ENCODE measurements around the gene CCDC12.

Gene CCDC12
- 47.3 to 56.6 reads per million in 2 donors for total RNA-seq

DNA sequence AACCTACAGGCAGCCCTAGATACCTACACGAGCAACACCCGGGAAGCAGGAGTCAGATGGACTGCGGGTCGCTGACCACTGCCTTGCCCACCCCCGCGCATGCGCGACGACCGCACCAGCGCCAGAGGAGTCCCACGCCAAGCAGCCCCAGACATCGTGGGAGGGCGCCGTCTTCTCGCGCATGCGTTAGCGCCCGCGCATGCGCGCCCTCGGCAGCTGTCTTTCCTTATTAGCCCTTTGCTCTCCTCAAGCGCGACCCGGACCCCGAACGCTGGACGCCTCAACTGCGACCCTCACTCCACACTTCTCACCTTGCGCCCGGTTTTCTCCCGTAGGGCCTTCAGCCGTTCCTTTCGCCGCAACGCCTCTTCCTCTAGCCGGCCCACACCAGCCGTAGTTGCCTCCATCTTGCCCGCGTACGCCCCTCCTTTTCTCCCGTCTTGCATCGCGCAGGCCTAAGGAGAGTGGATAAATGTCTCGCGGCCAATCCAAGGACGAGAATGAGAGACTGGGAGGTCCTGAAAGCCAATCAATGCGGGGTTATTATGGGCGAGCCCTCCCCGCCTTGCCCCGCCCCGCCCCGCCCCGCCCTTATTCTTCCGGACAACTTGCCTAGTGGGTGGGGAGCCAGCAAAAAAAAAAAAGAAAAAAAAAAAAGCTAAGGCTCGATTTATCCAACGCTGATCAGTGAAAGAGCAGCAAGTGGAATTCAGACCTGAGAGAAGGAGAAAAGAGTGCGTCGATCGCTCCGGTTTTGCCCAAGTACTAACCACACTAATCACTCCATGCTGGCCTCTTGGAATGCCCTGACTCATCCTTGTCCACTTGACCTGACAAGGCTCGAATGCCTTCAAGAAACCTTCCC lies at the start of gene CCDC12:
Gene CCDC12, minus strand, starts transcription at position 420 of the 865 bp plus-strand sequence. Its CDS starts 13 bp downstream, at position 407.
- DNase-seq, result peak; percentile 70

DNA sequence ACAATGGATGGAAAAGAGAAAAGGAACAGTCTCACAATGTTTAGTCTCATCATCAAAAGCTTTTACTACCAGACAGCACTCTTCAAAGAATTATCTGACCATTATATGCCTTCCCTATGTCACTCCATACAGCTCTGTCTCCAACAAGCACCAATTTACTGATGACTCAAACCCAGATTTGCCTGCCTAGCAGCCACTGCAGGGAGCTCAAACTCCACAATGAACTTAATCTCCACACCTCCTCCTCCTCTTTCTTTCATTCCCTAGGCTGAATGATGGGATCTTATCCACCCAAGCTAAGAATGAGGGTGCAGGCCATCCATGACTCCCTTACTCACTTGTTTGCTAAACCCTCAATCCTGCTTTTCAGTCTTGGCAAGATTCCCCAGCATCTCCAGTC lies 48.4 kb upstream of the CCDC12 start:
- DNase-seq, result no peak

DNA sequence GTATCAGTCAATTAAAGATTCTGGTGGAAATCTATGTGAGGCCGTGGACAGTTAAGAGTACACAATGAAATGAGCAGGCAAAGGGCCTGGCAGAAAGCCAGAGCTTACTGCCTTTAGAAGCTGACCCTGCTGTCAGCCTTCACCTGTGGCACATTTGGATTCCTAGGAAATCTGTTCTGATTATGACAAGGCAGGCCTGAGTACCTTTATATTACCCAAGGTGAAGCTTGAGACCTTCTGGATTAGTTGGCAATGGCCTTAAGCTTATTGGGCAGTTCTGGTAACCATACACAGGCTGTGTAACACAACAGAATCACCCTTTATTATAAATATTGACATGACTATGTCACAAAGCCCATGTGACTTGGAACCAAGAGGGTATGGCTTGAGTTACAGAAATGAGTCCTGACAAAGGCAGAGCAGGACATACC lies 46.1 kb upstream of the CCDC12 start:
- no peak for DNase-seq

DNA sequence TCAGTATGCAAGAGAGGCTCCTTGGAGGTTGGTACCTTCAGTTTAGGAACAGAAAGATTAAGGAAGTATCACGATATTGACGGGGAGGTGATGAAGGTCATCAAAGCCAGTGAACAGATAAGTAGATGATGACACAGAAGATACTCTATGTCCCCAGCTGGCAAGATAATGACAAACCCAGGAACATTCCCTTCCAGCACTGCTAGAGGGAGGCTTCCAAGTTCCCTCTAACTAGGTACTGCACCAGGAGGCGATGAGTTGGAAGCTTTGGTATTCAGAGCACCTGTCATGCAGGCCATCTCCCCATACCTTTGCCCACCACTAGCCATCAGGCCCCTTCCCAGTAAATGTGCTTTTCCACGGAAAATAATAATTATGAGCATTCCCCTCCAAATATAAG lies 43.8 kb upstream of the CCDC12 start:
- DNase-seq, result no peak

DNA sequence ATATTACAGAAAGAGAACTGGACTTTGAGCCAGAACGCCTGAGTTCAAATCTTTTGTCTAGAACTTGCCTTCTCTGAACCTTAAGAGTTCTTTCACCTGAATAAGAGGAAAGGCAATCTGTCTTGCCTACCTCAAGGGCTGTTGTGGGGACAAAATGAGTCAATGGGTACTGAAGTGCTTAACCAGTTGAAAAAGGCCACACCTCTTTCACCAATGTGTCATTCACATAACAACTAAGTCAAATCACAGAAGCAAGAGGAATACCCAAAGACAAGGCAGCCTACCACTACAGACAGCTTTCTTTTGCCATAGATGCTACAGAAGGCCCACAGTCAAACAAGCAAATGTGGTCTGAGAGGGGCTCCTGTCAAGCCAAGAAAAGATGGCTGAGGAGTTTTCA lies 42.7 kb upstream of the CCDC12 start:
- no peak for DNase-seq

DNA sequence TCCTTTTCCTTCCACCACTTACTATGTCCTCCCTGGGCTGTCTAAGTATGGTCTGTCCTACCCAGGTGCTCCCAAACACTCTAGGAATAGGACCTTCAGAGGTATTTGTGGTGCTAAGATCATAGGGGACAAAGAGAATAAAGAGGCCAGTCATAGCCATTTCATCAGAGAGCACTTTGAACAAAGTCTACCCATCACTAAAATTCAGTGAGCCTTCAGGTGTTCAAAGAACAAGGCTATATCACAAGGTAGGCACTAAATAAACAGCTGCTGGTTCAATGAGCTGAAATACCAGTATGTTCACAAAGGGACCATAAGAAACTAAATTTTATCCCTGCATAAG lies 41.7 kb upstream of the CCDC12 start:
- DNase-seq, result no peak

DNA sequence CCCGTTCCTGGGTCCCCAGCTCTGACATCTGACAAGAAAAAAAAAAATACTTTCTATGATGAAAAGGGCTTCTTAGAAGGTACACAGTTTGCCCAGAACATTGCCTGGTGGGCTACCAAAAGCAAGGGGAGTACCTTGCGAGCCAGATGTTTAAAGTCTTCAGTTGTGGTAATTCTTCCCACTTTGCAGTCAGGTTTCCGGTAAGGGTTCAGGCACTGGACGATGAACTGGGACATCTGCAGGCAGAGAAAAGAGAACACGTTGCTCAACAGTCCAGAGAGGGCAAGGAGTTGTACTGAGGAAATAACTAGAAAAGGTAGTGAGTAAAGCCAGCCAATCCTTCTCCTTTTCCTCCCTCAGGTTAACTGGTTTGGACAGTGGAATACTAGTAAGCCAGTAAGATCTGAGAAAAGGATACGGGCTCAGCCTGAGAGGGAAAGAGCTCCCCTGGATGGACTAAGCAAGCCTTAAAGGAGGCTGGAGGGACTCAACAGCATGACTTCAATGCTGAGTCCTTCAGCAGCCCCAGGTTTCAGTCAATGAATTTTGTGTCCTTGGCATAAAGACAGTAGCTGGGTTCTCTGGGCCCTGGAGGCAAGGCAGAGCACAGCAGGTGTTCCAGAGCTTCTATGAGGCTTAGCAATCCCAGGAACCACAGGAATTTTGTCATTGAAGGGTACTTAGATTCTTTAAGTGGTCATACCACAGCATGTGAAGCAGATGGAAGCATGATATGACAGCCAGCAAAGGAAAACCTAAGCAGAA lies 41.1 kb upstream of the CCDC12 start:
- DNase-seq, result no peak

DNA sequence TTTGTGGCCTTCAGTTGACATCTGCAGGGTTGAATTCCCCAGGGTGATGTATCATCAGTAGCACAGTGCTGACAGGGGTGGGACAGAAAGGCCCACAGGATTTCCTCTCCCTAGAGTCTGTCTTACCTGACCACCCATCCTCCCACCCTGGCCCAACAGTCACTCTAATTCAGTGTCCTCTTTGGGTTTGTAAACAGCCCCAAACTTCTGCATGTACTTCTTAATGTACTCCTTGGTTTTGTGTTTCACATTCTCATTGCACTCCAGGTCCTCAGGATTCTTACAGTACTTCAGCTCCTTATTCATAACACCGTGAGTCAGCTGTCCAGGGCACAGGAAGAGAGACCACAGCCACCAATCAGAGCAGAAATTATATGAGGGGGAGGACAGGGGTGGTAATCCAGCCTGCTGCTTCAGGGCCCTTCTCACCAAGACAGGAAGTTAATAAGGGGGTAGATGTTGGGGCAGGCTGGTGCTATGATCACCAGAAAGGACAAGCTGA lies 40.4 kb upstream of the CCDC12 start:
- no peak for DNase-seq

DNA sequence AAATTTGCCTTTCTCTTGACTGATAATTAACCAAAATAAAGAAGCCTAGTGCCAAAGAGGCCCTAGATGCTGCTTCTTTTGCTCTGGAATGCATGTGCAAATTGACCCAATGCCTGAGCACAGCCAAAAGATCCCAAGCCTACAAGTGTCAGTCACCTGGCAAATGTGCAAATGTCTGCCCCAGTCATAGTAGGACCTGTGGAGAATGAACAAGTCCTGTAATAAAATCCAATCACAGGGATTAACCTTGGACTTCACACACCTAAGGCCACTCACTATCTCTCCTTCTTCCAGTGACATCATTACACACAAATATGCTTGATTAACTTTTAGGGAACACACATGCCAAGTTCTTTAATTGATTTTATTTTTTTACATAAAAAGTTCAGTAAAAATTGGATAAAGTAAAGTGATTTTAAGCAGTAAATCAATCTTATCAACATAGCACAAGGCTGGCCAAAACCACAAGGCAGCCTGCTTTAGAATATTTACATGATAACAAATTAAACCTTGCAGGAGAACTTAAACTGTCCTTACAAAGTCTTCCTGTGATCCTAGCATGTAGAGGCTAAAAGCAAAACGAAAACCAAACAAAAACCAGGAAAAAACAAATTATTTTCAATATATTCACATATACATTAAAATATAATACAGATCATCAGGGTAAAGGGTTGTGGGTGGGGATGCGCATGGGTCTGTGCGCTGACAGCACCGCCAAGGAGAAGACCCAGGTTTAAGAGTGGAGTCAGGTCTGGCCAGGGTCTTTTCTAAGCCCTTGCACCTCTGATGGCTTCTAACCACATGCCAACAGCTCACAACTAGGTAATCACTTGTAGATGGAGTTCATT lies 39.8 kb upstream of the CCDC12 start:
- no peak for DNase-seq

DNA sequence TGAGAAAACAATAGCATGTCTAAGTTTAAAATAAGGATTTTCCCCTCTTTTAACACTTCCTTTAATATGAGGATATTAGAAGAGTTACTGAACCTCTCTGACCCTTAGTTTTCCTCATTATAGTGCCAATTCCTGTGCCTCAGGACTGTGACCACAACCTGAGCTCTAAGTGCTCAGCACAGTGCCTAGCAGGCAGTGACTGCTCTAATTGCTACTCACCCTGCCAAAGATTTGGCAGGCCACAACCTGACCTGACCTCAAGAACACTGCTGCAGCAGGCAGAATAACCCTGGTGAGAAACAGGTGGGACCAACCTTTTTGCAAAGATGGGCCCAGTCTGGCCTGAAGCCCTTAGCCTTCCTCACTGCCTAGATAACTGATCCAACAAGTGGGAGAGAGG lies 38.6 kb upstream of the CCDC12 start:
- no peak for DNase-seq

DNA sequence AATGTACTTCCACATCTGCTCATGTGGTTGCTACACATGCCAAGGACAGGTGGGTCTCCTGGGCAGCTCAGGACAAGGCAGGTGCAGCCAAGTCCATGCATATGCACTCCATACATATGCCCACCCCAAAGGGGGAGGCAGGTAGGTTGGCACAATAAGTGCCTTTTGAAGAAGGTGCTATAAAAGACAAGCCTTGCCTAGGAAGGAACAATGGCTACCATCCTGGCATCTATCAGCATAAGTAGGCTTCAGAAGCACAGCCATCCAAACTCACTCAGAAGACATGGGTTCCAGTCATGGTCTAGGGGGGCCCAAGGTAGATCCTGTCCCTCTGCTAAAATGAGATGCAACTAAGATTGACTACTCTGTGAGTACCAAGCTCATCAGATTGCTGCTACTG lies 37.5 kb upstream of the CCDC12 start:
- DNase-seq, result no peak

DNA sequence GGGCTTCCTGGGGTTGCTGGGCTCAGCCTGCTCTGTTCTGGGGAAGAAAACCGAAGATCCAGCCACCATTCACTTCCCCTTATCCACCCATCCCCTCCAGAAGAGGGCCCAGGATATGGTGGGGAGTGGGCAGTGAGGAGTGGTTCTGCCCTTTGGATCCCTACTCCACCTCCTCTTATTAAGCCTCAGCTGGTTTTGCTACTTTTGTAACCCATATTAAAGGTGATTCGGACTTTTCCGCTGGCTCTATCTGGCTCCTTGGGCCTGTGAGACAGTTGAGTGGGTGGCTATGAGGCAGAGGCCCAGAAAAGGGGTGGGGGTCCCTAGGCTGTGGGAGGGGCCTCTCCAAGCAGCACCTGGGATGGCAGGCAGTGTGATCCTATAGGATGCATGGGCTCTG lies 36.7 kb upstream of the CCDC12 start:
- no peak for DNase-seq

DNA sequence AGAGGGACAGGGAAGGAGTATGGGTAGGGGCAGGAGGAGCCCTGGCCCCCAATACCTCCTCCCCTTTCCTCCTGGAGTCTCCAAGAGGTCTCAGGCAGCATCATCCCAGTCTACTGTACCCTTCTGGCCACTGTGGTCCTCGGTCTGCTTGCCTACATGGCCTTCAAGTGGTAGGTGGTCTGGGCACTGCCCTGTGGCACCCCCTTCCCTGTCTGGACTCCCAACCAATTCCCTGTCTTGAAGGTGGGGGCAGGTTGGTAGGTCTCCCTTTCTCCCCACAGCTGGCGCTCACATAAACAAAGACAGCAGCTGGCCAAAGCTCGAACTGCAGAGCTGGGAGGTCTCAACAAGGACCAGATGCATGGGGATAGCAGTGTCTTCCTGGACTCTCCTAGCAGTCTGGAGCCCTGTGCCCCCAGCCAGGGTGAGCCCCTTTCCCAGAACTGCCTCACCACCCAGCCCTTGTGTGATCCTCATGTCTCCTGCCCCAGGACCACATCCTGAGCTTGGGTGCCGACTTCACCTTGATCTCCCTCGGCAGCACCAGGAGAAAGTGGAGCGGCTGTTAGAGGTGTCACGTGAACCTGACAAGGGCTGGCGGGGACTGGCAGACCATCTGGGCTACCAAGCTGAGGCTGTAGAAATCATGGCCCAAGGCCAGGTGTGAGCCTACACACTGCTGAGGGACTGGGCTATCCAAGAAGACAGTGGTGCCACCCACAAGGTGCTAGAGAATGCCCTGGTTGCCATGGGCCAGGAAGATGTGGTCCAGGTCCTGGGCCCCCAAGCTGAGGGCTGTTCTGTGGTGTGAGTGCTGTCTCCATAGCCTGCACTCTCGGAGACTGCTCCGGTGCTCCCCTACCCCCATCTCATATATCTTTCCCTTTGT lies 36.0 kb upstream of the CCDC12 start:
- no peak for DNase-seq

DNA sequence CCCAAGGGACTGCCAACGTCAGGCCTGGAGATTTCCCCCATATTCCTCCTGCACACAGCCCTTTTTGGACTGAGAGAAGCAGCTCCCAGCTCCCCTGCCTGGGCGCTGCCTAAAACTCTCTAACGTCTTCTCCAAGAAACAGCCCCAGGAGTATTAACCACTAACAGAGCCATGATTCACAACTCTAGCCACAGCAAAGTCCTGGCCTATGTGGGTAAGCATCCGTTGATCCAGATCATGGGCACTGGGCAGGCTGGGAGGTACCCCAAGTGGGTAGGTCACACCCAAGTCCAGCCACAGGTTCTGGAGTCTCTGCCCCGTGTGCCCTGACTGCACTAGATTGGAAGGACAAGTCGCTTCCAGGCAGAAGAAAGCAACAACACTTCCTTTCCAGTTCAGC lies 34.8 kb upstream of the CCDC12 start:
- DNase-seq, result no peak

DNA sequence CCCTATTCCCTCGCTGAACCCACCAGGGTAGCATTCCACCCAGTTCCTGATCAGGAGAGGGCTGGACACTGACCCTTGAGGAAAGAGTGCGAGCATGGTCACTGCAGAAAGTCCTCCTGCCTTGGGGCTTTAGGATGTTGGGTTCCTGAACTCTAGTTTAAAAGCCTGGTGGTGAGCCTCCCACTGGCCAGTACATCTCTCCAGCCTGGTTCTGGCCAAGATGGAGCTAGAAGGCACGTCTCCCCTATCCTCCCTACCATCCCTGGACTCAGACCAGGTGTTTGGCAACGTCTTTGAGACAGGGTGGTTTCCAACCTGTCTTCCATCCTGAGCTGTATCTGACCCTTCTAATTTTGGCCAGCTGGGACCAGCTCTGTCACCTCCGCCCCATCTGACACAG lies 34.4 kb upstream of the CCDC12 start:
- no peak for DNase-seq

DNA sequence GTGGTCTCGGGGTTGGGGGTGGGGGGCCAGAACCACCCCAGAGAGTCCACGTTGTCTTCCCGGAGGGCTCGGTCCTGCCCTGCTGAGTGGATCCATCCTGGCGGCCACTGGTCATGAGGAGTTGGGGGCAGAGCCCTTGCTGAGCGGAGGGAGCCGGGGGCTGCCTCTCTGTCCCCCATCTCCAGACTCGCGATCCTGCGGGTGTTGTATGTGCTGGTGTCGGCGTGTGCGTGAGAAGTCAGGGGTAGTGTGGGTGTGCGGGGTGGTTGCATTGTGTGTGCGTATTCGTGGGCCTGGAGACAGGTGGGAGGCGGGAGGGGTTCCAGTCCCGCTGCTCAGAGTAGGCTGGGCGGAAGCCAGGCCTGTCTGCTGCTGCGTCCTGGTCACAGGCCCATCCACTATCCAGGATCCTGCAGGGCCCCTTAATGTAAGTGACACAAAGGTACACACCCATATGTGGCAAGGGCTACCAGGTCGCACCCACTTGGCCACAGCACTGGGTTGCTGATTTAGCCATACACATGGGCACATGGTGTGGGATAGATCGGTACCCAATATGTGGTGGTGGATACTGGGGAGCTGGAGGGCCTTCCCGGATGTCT lies 33.7 kb upstream of the CCDC12 start:
- DNase-seq, result no peak

DNA sequence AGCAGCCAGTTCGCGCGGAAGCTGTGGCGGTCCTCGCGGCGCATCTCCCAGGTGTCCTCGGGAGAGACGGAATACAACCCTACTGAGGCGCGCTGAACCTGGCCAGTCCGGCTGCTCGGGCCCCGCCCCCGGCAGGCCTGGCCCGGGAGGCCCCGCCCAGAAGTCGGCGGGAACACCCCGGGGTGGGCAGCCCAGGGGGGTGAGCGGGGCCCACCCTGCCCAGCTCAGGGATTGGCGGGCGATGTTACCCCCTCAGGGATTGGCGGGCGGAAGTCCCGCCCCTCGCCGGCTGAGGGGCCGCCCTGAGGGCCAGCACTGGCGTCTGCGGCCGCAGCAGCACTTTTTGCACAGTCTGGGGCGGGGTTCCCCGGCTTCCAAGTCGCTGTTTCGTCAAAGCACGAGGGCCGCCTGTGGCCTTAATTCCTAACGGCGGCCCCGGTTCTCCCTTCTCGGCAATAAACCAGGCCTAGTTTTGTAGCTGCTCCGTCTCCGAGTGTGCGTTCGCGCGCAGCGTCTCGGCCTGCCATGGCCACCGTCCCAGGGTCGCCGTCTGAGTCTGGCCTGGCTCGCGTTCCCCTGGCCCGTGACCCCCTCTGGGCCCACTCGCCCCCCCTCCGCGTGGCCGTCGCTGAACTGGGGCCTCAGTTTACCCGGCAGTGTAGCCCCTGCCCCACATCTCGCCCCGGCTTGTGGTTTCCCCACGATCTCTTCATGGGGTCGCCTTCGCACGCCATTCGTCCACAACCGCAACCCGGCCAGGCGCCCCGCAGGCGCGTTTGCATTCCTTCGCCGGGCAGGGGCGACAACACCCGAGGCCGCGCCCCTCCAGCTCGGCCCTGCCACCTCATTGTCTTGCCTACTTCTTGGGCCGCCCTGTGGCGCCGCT lies 32.9 kb upstream of the CCDC12 start:
- DNase-seq, result peak; percentile 68

DNA sequence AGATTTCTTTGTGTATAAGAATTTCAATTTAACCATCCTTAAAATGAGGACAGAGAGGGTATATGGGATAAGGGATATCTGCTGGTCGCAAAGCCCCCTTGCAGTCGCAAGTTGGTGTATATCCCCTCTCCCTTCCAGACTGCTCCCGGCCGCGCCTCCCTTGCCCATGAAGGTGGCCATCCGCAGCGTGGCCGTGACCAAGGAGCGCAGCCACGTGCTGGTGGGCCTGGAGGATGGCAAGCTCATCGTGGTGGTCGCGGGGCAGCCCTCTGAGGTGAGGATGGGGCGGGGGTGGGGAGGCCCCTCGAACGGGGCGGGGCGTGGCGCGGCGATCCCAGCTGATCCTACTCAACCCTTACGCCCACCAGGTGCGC lies 32.3 kb upstream of the CCDC12 start:
- DNase-seq, result no peak

DNA sequence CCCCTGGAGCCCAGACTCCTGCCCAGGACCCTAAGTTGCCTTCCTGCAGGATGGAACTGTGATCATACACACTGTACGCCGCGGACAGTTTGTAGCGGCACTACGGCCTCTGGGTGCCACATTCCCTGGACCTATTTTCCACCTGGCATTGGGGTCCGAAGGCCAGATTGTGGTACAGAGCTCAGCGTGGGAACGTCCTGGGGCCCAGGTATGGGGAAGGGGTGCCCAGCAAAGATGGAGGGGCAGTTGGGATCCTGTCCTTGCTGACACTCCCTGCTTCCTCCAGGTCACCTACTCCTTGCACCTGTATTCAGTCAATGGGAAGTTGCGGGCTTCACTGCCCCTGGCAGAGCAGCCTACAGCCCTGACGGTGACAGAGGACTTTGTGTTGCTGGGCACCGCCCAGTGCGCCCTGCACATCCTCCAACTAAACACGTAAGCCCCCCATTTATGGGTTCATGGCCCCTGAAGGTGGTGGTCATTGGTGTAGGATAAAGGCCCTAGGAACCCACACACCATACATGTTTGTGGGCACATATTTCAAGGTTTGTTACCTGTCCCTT lies 31.8 kb upstream of the CCDC12 start:
- DNase-seq, result no peak
